ENCODE measurements around the gene WDFY4. TPM values are rescaled to one million over a fixed set of nuclear protein-coding genes. Genes with fewer than 3 reads are reported as not detected.

The WDFY4 gene
- polyA plus RNA-seq, 2 of the 4 experiments (the other 2 are of a cell fraction): not detected

- POLR2A ChIA-PET: no interaction called here
- Histone ChIP-seq H3K27ac (no peak overlapping the region), H3K4me3 (no peak overlapping the region), H3K4me1 (no peaks in the 10 kb centered on the region), H3K9me3 (no peaks in the 10 kb centered on the region), H3K4me2 (no peak overlapping the region)
- WGBS (ENCODE audit: missing lambda C conversion rate): 53% methylated on average over 10 of the region's 10 CpGs
- no peak for DNase-seq (ENCODE audit: low read depth in 1 of 2, low spot score in 1 of 2)
- no peak for ATAC-seq
- FAIRE-seq: no peak
- TF ChIP-seq CEBPB (IDR thresholded peaks at IDR 0.05): no peak
- CTCF ChIA-PET: no interaction called here
Observed at GRCh38 chr10:48772059-48772458, 87.4 kb downstream of the WDFY4 start.

GRCh38 chr10:48773580-48773979 is 88.9 kb downstream of the WDFY4 start:
- DNase-seq (ENCODE audit: low read depth in 1 of 2, low spot score in 1 of 2) (no peak), FAIRE-seq (no peak), ATAC-seq (no peak)
- no peak overlapping the region for H3K4me2 ChIP-seq
- CTCF ChIA-PET: no interaction called here
- WGBS (ENCODE audit: missing lambda C conversion rate): 22% methylated on average over 3 of the region's 4 CpGs
- no peaks in the 10 kb centered on the region for H3K4me1 ChIP-seq
- TF ChIP-seq NFE2L2 (conservative IDR thresholded peaks at IDR 0.05; ENCODE audit: low read length): no peak
- TF ChIP-seq RFX5 (IDR thresholded peaks at IDR 0.05): no peak
- TF ChIP-seq HOXB13 (CRISPR knock-in tag; IDR thresholded peaks at IDR 0.05; ENCODE audit: low read depth): no peak
- no peak for TF ChIP-seq EHMT2 (IDR thresholded peaks at IDR 0.05; ENCODE audit: low read depth)
- no peak for TF ChIP-seq ZNF302 (CRISPR knock-in tag; IDR thresholded peaks at IDR 0.05)
- TF ChIP-seq CEBPB (IDR thresholded peaks at IDR 0.05): no peak
- TF ChIP-seq SREBF2 (IDR thresholded peaks at IDR 0.05): no peak
- no peak for TF ChIP-seq CBX8 (IDR thresholded peaks at IDR 0.05)
- TF ChIP-seq ATOH8 (CRISPR knock-in tag; IDR thresholded peaks at IDR 0.05; ENCODE audit: low read depth): no peak
- TF ChIP-seq ZC3H11A (IDR thresholded peaks at IDR 0.05): no peak
- no peak overlapping the region for H3K4me3 ChIP-seq
- POLR2A ChIA-PET: no interaction called here
- no peaks in the 10 kb centered on the region for H3K9me3 ChIP-seq
- H3K27ac ChIP-seq: no peak overlapping the region

- Histone ChIP-seq H3K9me3 (no peaks in the 10 kb centered on the region), H3K4me3 (no peak overlapping the region), H3K4me2 (no peak overlapping the region), H3K4me1 (no peaks in the 10 kb centered on the region), H3K27ac (no peak overlapping the region)
- WGBS (ENCODE audit: missing lambda C conversion rate): 66% methylated on average over 5 of the region's 12 CpGs
- DNase-seq (ENCODE audit: low read depth in 1 of 2, low spot score in 1 of 2) (no peak), ATAC-seq (no peak), FAIRE-seq (no peak)
- no peak for TF ChIP-seq MAX (IDR thresholded peaks at IDR 0.05)
- TF ChIP-seq NPAS2 (CRISPR knock-in tag; IDR thresholded peaks at IDR 0.05; ENCODE audit: borderline replicate concordance): no peak
- TF ChIP-seq REST (IDR thresholded peaks at IDR 0.05): no peak
- no peak for TF ChIP-seq JUNB (IDR thresholded peaks at IDR 0.05)
- no peak for TF ChIP-seq CBX8 (IDR thresholded peaks at IDR 0.05)
- TF ChIP-seq RAD21 (conservative IDR thresholded peaks at IDR 0.05 in 1 of 2, IDR thresholded peaks at IDR 0.05 in 1 of 2): no peak
- ChIA-PET POLR2A (no interaction called here), CTCF (no interaction called here)
Observed at GRCh38 chr10:48774416-48775205, 89.9 kb downstream of the WDFY4 start.

- no peak overlapping the region for H3K4me3 ChIP-seq
- DNase-seq (ENCODE audit: low read depth in 1 of 2, low spot score in 1 of 2) (no peak), ATAC-seq (no peak), FAIRE-seq (no peak)
- no peaks in the 10 kb centered on the region for H3K4me1 ChIP-seq
- 21% methylated on average over 4 of the region's 4 CpGs for WGBS (ENCODE audit: missing lambda C conversion rate)
- ChIA-PET POLR2A (no interaction called here), CTCF (no interaction called here)
- no peak for TF ChIP-seq ATOH8 (CRISPR knock-in tag; IDR thresholded peaks at IDR 0.05; ENCODE audit: low read depth)
- no peak for TF ChIP-seq ZSCAN20 (CRISPR knock-in tag; IDR thresholded peaks at IDR 0.05)
- TF ChIP-seq MYC (IDR thresholded peaks at IDR 0.05; ENCODE audit: borderline replicate concordance, low read length): no peak
- no peak for TF ChIP-seq HDAC2 (IDR thresholded peaks at IDR 0.05)
- no peaks in the 10 kb centered on the region for H3K9me3 ChIP-seq
- no peak overlapping the region for H3K4me2 ChIP-seq
- no peak overlapping the region for H3K27ac ChIP-seq
Observed at GRCh38 chr10:48775206-48775517, 90.5 kb downstream of the WDFY4 start.
